ENCODE data around the gene NKAIN1.

Gene NKAIN1

DNA sequence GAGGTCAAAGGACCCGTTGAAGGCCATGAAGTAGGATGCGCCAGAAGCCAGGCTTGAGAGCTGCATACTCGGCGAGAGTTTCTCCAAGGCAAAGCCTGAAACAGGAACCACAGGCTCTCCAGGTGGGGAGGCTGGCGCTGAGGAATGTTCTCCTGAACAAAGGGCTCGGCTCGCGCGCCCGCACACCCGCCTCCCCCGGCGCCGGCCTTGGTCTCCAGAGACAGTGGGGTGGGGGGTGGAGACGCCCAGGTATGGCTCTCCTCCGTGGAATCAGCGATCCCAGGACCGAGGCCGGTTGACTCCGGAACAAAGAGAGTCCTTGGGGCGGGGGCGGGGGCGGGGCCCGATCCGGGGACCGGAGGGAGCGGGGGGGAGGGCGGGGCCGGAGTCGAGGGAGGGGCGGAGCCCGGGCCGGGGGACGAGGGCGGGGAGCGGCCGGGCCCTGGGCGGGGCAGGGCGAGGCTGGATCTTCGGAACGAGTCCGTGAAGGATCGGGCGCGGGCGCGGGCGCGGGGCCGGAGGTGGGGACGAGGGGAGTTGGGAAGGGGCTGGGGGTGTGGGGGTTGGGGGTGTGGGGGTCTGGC, 85.0 kb downstream of the NKAIN1 start:
- Histone ChIP-seq H3K27me3 (ENCODE audit: insufficient read depth, low read length) (no peaks in the 10 kb centered on the region), H3F3A (ENCODE audit: insufficient read depth, low read length) (no peaks in the 10 kb centered on the region), H3K9me2 (ENCODE audit: low read depth, low read length) (no peaks in the 10 kb centered on the region), H3K4me2 (ENCODE audit: low read length) (peak overlapping the region; percentile 74), H3K9me3 (ENCODE audit: low read length) (no peaks in the 10 kb centered on the region), H3K27ac (ENCODE audit: low read depth, low read length, poor library complexity, severe bottlenecking) (no peak overlapping the region), H4K20me1 (ENCODE audit: insufficient read depth, low read length) (no peaks in the 10 kb centered on the region), H3K36me3 (ENCODE audit: insufficient read depth, low read length) (no peaks in the 10 kb centered on the region), H3K4me3 (ENCODE audit: low read depth, low read length, poor library complexity, severe bottlenecking) (peak overlapping the region; percentile 63), H3K4me1 (ENCODE audit: insufficient read depth, low read length, severe bottlenecking) (peaks cover 12% of the 10 kb centered on the region), H2AFZ (ENCODE audit: low read length) (peak overlapping the region; percentile 93), H3K9ac (ENCODE audit: low read length) (peak overlapping the region; percentile 68), H3K79me2 (ENCODE audit: insufficient read depth, low read length) (no peaks in the 10 kb centered on the region)
- TF ChIP-seq EZH2 (IDR thresholded peaks at IDR 0.05; ENCODE audit: borderline replicate concordance, low read length): no peak
- TF ChIP-seq, protein P1, sequence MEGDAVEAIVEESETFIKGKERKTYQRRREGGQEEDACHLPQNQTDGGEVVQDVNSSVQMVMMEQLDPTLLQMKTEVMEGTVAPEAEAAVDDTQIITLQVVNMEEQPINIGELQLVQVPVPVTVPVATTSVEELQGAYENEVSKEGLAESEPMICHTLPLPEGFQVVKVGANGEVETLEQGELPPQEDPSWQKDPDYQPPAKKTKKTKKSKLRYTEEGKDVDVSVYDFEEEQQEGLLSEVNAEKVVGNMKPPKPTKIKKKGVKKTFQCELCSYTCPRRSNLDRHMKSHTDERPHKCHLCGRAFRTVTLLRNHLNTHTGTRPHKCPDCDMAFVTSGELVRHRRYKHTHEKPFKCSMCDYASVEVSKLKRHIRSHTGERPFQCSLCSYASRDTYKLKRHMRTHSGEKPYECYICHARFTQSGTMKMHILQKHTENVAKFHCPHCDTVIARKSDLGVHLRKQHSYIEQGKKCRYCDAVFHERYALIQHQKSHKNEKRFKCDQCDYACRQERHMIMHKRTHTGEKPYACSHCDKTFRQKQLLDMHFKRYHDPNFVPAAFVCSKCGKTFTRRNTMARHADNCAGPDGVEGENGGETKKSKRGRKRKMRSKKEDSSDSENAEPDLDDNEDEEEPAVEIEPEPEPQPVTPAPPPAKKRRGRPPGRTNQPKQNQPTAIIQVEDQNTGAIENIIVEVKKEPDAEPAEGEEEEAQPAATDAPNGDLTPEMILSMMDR (IDR thresholded peaks at IDR 0.05; ENCODE audit: low read length): no peak

DNA sequence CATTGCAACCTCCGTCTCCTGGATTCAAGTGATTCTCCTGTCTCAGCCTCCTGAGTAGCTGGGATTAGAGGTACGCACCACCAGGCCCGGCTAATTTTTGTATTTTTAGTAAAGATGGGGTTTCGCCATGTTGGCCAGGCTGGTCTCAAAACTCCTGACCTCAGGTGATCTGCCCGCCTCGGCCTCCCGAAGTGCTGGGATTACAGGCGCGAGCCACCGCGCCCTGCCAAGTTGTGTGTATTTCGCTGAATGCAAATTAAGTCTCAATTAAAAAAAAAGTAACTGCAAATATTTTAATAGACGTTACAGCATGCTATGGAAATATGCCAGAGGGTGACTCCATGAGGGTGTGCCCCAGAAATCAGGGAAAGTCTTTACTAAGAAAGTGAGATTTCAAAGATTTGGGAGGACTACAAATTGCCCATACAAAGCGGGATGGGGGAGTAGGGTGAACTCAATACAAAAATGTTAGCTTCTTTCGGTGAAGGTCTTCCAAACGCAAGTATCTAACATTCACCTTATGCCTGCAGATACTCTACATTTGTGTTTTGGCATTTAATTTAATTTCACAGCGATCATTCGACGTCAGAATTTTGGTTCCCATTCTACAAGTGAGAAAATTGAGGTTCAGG, 85.6 kb downstream of the NKAIN1 start:
- H2AFZ ChIP-seq (ENCODE audit: low read length): peak overlapping the region; percentile 93
- H3K79me2 ChIP-seq (ENCODE audit: insufficient read depth, low read length): no peaks in the 10 kb centered on the region
- peak overlapping the region; percentile 60 for H3K4me3 ChIP-seq (ENCODE audit: low read depth, low read length, poor library complexity, severe bottlenecking)

GRCh38 chr1:31153423-31153822, 86.3 kb downstream of the NKAIN1 start:
- no peak overlapping the region for H3K27ac ChIP-seq (ENCODE audit: low read depth, low read length, poor library complexity, severe bottlenecking)
- H3K9me2 ChIP-seq (ENCODE audit: low read depth, low read length): no peaks in the 10 kb centered on the region
- H3K36me3 ChIP-seq (ENCODE audit: insufficient read depth, low read length): no peaks in the 10 kb centered on the region
- H3K9ac ChIP-seq (ENCODE audit: low read length): no peak overlapping the region
- H2AFZ ChIP-seq (ENCODE audit: low read length): no peak overlapping the region
- TF ChIP-seq, protein P1 (IDR thresholded peaks at IDR 0.05; ENCODE audit: low read length): no peak
- no peak for TF ChIP-seq EZH2 (IDR thresholded peaks at IDR 0.05; ENCODE audit: borderline replicate concordance, low read length)
- no peak overlapping the region for H3K4me3 ChIP-seq (ENCODE audit: low read depth, low read length, poor library complexity, severe bottlenecking)
- H3K4me1 ChIP-seq (ENCODE audit: insufficient read depth, low read length, severe bottlenecking): peaks cover 12% of the 10 kb centered on the region
- H3K79me2 ChIP-seq (ENCODE audit: insufficient read depth, low read length): no peaks in the 10 kb centered on the region
- H3F3A ChIP-seq (ENCODE audit: insufficient read depth, low read length): no peaks in the 10 kb centered on the region
- H4K20me1 ChIP-seq (ENCODE audit: insufficient read depth, low read length): no peaks in the 10 kb centered on the region
- no peak overlapping the region for H3K4me2 ChIP-seq (ENCODE audit: low read length)
- H3K9me3 ChIP-seq (ENCODE audit: low read length): no peaks in the 10 kb centered on the region
- no peaks in the 10 kb centered on the region for H3K27me3 ChIP-seq (ENCODE audit: insufficient read depth, low read length)

More for the DNA sequence above, 85.6 kb downstream of the NKAIN1 start:
- H3K4me2 ChIP-seq (ENCODE audit: low read length): peak overlapping the region; percentile 74
- peaks cover 12% of the 10 kb centered on the region for H3K4me1 ChIP-seq (ENCODE audit: insufficient read depth, low read length, severe bottlenecking)
- H3K36me3 ChIP-seq (ENCODE audit: insufficient read depth, low read length): no peaks in the 10 kb centered on the region
- H3K9ac ChIP-seq (ENCODE audit: low read length): peak overlapping the region; percentile 68
- no peak overlapping the region for H3K27ac ChIP-seq (ENCODE audit: low read depth, low read length, poor library complexity, severe bottlenecking)
- TF ChIP-seq, protein P1 (IDR thresholded peaks at IDR 0.05; ENCODE audit: low read length): no peak
- no peak for TF ChIP-seq EZH2 (IDR thresholded peaks at IDR 0.05; ENCODE audit: borderline replicate concordance, low read length)
- no peaks in the 10 kb centered on the region for H3K9me2 ChIP-seq (ENCODE audit: low read depth, low read length)
- no peaks in the 10 kb centered on the region for H3F3A ChIP-seq (ENCODE audit: insufficient read depth, low read length)
- H4K20me1 ChIP-seq (ENCODE audit: insufficient read depth, low read length): no peaks in the 10 kb centered on the region
- no peaks in the 10 kb centered on the region for H3K9me3 ChIP-seq (ENCODE audit: low read length)
- H3K27me3 ChIP-seq (ENCODE audit: insufficient read depth, low read length): no peaks in the 10 kb centered on the region
